Endodermal cell (in vitro differentiated cells): ENCODE data around the gene MEGF10. TPM values are rescaled to one million over a fixed set of nuclear protein-coding genes. Genes with fewer than 3 reads are reported as not detected.

Experiments used
- DNase-seq: peaks from one replicate; pipeline ENCODE4 v3.0.0-alpha.2; 2017
- H3K27ac ChIP-seq: 2 replicates; pipeline ENCODE4 v1.5.1; 2013; ENCODE audit warnings: mild to moderate bottlenecking, low read depth, low read length, moderate library complexity
- H3K27me3 ChIP-seq: 2 replicates; pipeline ENCODE4 v1.6.1; 2013; ENCODE audit warnings: mild to moderate bottlenecking, low read length, moderate library complexity; ENCODE audit not compliant: insufficient read depth, control insufficient read depth, poor library complexity, severe bottlenecking
- H3K36me3 ChIP-seq: 2 replicates; pipeline ENCODE4 v1.7.0; 2013; ENCODE audit warnings: mild to moderate bottlenecking, low read length, moderate library complexity; ENCODE audit not compliant: control insufficient read depth, insufficient read depth
- H3K4me1 ChIP-seq: one replicate; pipeline ENCODE4 v1.7.0; 2013; ENCODE audit warnings: low read length; ENCODE audit not compliant: control insufficient read depth, insufficient read depth
- H3K4me3 ChIP-seq: 2 replicates; pipeline ENCODE4 v1.5.1; 2013; ENCODE audit warnings: mild to moderate bottlenecking, low read length, moderate library complexity
- H3K9ac ChIP-seq: 2 replicates; pipeline ENCODE4 v1.6.1; 2013; ENCODE audit warnings: mild to moderate bottlenecking, low read length, moderate library complexity; ENCODE audit not compliant: poor library complexity, severe bottlenecking; ENCODE audit errors: extremely low read depth
- H3K9me3 ChIP-seq: 2 replicates; pipeline ENCODE4 v1.6.1; 2013; ENCODE audit warnings: mild to moderate bottlenecking, low read length, moderate library complexity; ENCODE audit not compliant: control insufficient read depth
- H3K27ac Mint-ChIP-seq: 2 replicates; pipeline ENCODE4 v1.8.0; 2020; ENCODE audit warnings: mixed read lengths
- H3K27me3 Mint-ChIP-seq: 2 replicates; pipeline ENCODE4 v1.8.0; 2021; ENCODE audit warnings: mild to moderate bottlenecking, mixed read lengths; ENCODE audit not compliant: insufficient read depth
- H3K36me3 Mint-ChIP-seq: 2 replicates; pipeline ENCODE4 v1.8.0; 2020; ENCODE audit warnings: low read depth, mixed read lengths
- H3K4me1 Mint-ChIP-seq: 2 replicates; pipeline ENCODE4 v1.8.0; 2020; ENCODE audit warnings: mixed read lengths
- H3K4me3 Mint-ChIP-seq: 2 replicates; pipeline ENCODE4 v1.8.0; 2020; ENCODE audit warnings: mild to moderate bottlenecking, moderate library complexity, mixed read lengths
- H3K9me3 Mint-ChIP-seq: 2 replicates; pipeline ENCODE4 v1.8.0; 2020; ENCODE audit warnings: mild to moderate bottlenecking, mixed read lengths
- WGBS, 2 experiments: methylation state at CpG; one replicate each; pipeline versions ENCODE4 v1.1.5 to v1.1.7; 2013; ENCODE audit warnings: missing lambda C conversion rate in 2 of 2, mixed read lengths in 1 of 2; ENCODE audit not compliant: insufficient coverage in 1 of 2, insufficient read length in 1 of 2; 5-methylcytosine and 5-hydroxymethylcytosine counted together
- total RNA-seq, 2 donors: library from RNA; stranded (reverse); fragmentation: NEBNext Ultra II Directional in 1 of 2; extraction: Animal tissue kit (Norgen Biotek cat#: 25700) in 1 of 2; gene quantifications; 2 replicates in 1 of 2; 3 replicates in 1 of 2; pipeline ENCODE4 v1.2.1, GENCODE V29; 2021
- TF ChIP-seq, protein P1 (sequence below): fragments of 200-600 bp; sonication (generic); conservative IDR thresholded peaks from 2 replicates; pipeline ENCODE4 v1.5.0; 2021; ENCODE audit warnings: antibody characterized with exemption, mild to moderate bottlenecking

The MEGF10 gene
- total RNA-seq, 2 donors from 2014 or later = 12.7 to 17.7 TPM

DNA sequence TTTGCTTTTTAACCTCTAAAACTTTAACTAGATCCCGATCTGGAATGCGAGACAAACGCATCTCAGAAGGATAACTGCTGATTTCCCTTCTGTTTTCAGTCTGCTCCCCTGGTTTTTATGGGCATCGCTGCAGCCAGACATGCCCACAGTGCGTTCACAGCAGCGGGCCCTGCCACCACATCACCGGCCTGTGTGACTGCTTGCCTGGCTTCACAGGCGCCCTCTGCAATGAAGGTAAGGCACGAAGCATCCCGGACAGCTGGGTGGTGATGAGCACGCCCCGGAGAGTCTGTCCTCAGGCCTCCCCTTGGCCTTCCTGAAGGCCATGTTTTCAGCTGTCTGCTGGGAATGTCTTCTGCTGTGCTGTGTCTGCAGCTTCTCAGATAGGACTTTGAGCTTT is 144.0 kb downstream of the MEGF10 start:
- no peak for DNase-seq
- Histone ChIP-seq H3K9ac (no peak overlapping the region), H3K27ac (no peak overlapping the region), H3K27me3 (no peaks in the 10 kb centered on the region), H3K4me1 (no peaks in the 10 kb centered on the region), H3K9me3 (no peaks in the 10 kb centered on the region), H3K4me3 (no peak overlapping the region), H3K36me3 (peaks cover 3% of the 10 kb centered on the region)
- TF ChIP-seq, protein P1, sequence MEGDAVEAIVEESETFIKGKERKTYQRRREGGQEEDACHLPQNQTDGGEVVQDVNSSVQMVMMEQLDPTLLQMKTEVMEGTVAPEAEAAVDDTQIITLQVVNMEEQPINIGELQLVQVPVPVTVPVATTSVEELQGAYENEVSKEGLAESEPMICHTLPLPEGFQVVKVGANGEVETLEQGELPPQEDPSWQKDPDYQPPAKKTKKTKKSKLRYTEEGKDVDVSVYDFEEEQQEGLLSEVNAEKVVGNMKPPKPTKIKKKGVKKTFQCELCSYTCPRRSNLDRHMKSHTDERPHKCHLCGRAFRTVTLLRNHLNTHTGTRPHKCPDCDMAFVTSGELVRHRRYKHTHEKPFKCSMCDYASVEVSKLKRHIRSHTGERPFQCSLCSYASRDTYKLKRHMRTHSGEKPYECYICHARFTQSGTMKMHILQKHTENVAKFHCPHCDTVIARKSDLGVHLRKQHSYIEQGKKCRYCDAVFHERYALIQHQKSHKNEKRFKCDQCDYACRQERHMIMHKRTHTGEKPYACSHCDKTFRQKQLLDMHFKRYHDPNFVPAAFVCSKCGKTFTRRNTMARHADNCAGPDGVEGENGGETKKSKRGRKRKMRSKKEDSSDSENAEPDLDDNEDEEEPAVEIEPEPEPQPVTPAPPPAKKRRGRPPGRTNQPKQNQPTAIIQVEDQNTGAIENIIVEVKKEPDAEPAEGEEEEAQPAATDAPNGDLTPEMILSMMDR = no peak
- Mint-ChIP-seq H3K36me3 (no peaks in the 10 kb centered on the region), H3K4me3 (no peak overlapping the region), H3K27ac (no peak overlapping the region), H3K4me1 (peaks cover 11% of the 10 kb centered on the region), H3K27me3 (no peaks in the 10 kb centered on the region), H3K9me3 (no peaks in the 10 kb centered on the region)
- 90 to 100% methylated on average over 7 to 12 of the region's 12 CpGs for WGBS, 2 experiments

DNA sequence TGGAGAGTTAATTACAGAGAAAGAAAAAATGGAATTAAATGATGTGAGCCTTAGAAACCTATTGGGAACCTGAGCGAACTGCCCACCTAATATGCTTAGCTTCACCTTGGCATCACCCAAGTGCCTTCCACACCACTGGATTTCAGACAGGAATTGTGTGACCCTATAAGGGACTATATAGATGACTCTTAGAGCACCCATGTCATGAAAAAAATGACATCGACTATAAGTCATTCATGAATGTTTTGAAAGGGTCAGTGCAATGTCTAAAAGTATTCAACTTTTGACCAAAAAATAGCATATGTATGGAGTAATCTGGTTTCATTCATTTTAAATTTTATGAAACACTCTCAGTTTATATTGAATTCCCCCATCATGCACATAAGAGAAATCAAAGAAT is 145.2 kb downstream of the MEGF10 start:
- TF ChIP-seq, protein P1 = no peak

DNA sequence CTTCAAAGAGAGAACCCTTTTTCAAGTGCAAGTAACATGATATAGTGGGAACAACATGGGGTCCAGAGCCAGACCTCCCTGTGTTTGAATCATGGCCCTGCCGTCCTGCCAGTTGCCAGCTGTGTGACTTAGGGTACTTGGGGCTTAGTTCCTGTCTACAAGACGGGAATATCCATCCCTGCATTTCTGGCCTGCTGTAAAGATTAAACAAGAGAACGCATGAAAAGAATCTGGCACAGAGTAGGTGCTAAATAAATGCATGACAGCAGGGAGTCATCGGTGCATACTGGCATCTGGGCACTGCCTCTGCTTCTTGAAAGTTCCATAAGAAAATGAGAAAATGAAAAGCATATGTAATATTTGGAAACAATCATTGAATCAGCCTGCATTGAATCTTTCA is 149.0 kb downstream of the MEGF10 start:
- H3K27me3 ChIP-seq = no peaks in the 10 kb centered on the region
- no peak overlapping the region for H3K9ac ChIP-seq
- no peak overlapping the region for H3K4me3 ChIP-seq
- peaks cover 3% of the 10 kb centered on the region for H3K36me3 ChIP-seq
- no peaks in the 10 kb centered on the region for H3K4me1 ChIP-seq
- H3K9me3 ChIP-seq = no peaks in the 10 kb centered on the region
- 90 to 95% methylated on average over 4 of the region's 4 CpGs for WGBS, 2 experiments
- TF ChIP-seq, protein P1 = no peak
- peaks cover 4% of the 10 kb centered on the region for H3K36me3 Mint-ChIP-seq
- H3K27me3 Mint-ChIP-seq = no peaks in the 10 kb centered on the region
- no peak overlapping the region for H3K27ac ChIP-seq
- no peak for DNase-seq
- H3K4me1 Mint-ChIP-seq = peaks cover 11% of the 10 kb centered on the region
- no peaks in the 10 kb centered on the region for H3K9me3 Mint-ChIP-seq
- H3K4me3 Mint-ChIP-seq = no peak overlapping the region
- no peak overlapping the region for H3K27ac Mint-ChIP-seq

More for the DNA sequence above, 145.2 kb downstream of the MEGF10 start:
- peaks cover 3% of the 10 kb centered on the region for H3K36me3 ChIP-seq
- Mint-ChIP-seq H3K27me3 (no peaks in the 10 kb centered on the region), H3K27ac (no peak overlapping the region), H3K4me1 (peaks cover 5% of the 10 kb centered on the region), H3K36me3 (no peaks in the 10 kb centered on the region), H3K9me3 (no peaks in the 10 kb centered on the region), H3K4me3 (no peak overlapping the region)
- no peaks in the 10 kb centered on the region for H3K9me3 ChIP-seq
- no peak overlapping the region for H3K4me3 ChIP-seq
- H3K27me3 ChIP-seq = no peaks in the 10 kb centered on the region
- WGBS, 2 experiments = 93 to 94% methylated on average over 2 of the region's 2 CpGs
- H3K27ac ChIP-seq = no peak overlapping the region
- no peak overlapping the region for H3K9ac ChIP-seq
- H3K4me1 ChIP-seq = no peaks in the 10 kb centered on the region
- no peak for DNase-seq
